GM12878 (cell line): ENCODE results near the gene RCC1.

Experiments
- BHLHE40 ChIP-seq, 2 experiments: fragments of 450-650 bp in 1 of 2; IDR thresholded peaks; 2 replicates each; pipeline ENCODE4 v1.6.1; 2011 to 2017; ENCODE audit warnings: low read depth in 2 of 2, borderline replicate concordance in 1 of 2, improper control_type of control experiment in 1 of 2, low read length in 1 of 2, mild to moderate bottlenecking in 1 of 2
- BRCA1 ChIP-seq: IDR thresholded peaks from 2 replicates; pipeline ENCODE4 v1.6.1; 2011; ENCODE audit warnings: low read depth, low read length, improper control_type of control experiment
- CBX3 ChIP-seq: fragments of 200-600 bp; sonication (generic); IDR thresholded peaks from 2 replicates; pipeline ENCODE4 v1.6.1; 2016; ENCODE audit warnings: low read depth, borderline replicate concordance
- EP300 ChIP-seq, 2 experiments: fragments of 150-350 bp in 1 of 2; IDR thresholded peaks; 2 replicates each; pipeline ENCODE4 v1.6.1; 2011 to 2012; ENCODE audit warnings: low read depth in 2 of 2, low read length in 2 of 2, borderline replicate concordance in 1 of 2, improper control_type of control experiment in 1 of 2, inconsistent platforms in 1 of 2; ENCODE audit not compliant: control insufficient read depth in 1 of 2
- EZH2 ChIP-seq: IDR thresholded peaks from 2 replicates; pipeline ENCODE4 v1.6.1; 2012; ENCODE audit warnings: low read depth, mild to moderate bottlenecking, control low read depth, inconsistent platforms, low read length, borderline replicate concordance; ENCODE audit not compliant: control insufficient read depth
- GATAD2B ChIP-seq: fragments of 450-650 bp; conservative IDR thresholded peaks from 2 replicates; pipeline ENCODE4 v1.6.1; 2017; ENCODE audit warnings: low read depth, mild to moderate bottlenecking, moderate library complexity
- PBX3 ChIP-seq: IDR thresholded peaks from 2 replicates; pipeline ENCODE4 v1.6.1; 2011; ENCODE audit warnings: mild to moderate bottlenecking, low read depth, low read length, moderate library complexity; ENCODE audit not compliant: insufficient replicate concordance
- POLR2A ChIP-seq: IDR thresholded peaks from 2 replicates; pipeline ENCODE4 v1.6.1; 2011; ENCODE audit warnings: low read depth, mild to moderate bottlenecking, low read length
- POLR2AphosphoS5 ChIP-seq: IDR thresholded peaks from 2 replicates; pipeline ENCODE4 v1.6.1; 2011; ENCODE audit warnings: mild to moderate bottlenecking, low read length, inconsistent platforms
- SPI1 ChIP-seq: IDR thresholded peaks from 2 replicates; pipeline ENCODE4 v1.6.1; 2011; ENCODE audit warnings: low read depth, mild to moderate bottlenecking, low read length, moderate library complexity, borderline replicate concordance; ENCODE audit not compliant: insufficient read depth
- TAF1 ChIP-seq: IDR thresholded peaks from 2 replicates; pipeline ENCODE4 v1.6.1; 2011; ENCODE audit warnings: mild to moderate bottlenecking, low read depth, low read length, borderline replicate concordance
- ZBTB4 ChIP-seq: fragments of 450-650 bp; formaldehyde crosslinking; IDR thresholded peaks from 2 replicates; pipeline ENCODE4 v1.4.0; 2022; ENCODE audit warnings: mild to moderate bottlenecking, moderate library complexity

GRCh38 chr1:28517649-28517999, 11.8 kb downstream of the RCC1 start:
- no peak for TF ChIP-seq BHLHE40 (IDR thresholded peaks at IDR 0.05; ENCODE audit: borderline replicate concordance in 1 of 2, low read depth in 2 of 2, low read length in 1 of 2)
- no peak for TF ChIP-seq SPI1
- no peak for TF ChIP-seq EP300 (IDR thresholded peaks at IDR 0.05; ENCODE audit: borderline replicate concordance in 1 of 2, control insufficient read depth in 1 of 2, low read depth in 2 of 2, low read length in 2 of 2)
- no peak for TF ChIP-seq EZH2
- no peak for TF ChIP-seq TAF1
- TF ChIP-seq PBX3, result no peak
- no peak for TF ChIP-seq GATAD2B
- TF ChIP-seq POLR2AphosphoS5, result no peak
- TF ChIP-seq BRCA1, result no peak
- no peak for TF ChIP-seq ZBTB4
- no peak for TF ChIP-seq POLR2A
- TF ChIP-seq CBX3, result no peak
